Gastroesophageal sphincter (tissue), 3 donors: ENCODE data around the gene IQCB1.
"Not testable (repeated sequence)": the region's sequence is repeated elsewhere in the genome, so short reads cannot be mapped to it uniquely, and the experiment has no call there.

ENCODE experiments used
- EP300 ChIP-seq: sonication (generic); formaldehyde crosslinking; IDR thresholded peaks from one replicate; pipeline ENCODE4 v1.6.1; 2017; ENCODE audit warnings: antibody characterized with exemption, mild to moderate bottlenecking
- POLR2A ChIP-seq, 2 donors: fragments of 450-650 bp; IDR thresholded peaks; one replicate each; pipeline ENCODE4 v1.6.1; 2017; ENCODE audit warnings: antibody characterized with exemption in 2 of 2, mild to moderate bottlenecking in 2 of 2, moderate library complexity in 1 of 2
- TF ChIP-seq, protein P1 (sequence below), 4 experiments: fragments of 200-600 bp in 2 of 4; fragments of 450-650 bp in 2 of 4; sonication (generic) in 1 of 4; IDR thresholded peaks; one replicate each; pipeline ENCODE4 v1.5.1; 2017 to 2019; ENCODE audit warnings: antibody characterized with exemption in 4 of 4, mild to moderate bottlenecking in 2 of 4, moderate library complexity in 2 of 4

GRCh38 chr3:121775095-121775494 is 59.8 kb downstream of the IQCB1 start:
- TF ChIP-seq, protein P1, sequence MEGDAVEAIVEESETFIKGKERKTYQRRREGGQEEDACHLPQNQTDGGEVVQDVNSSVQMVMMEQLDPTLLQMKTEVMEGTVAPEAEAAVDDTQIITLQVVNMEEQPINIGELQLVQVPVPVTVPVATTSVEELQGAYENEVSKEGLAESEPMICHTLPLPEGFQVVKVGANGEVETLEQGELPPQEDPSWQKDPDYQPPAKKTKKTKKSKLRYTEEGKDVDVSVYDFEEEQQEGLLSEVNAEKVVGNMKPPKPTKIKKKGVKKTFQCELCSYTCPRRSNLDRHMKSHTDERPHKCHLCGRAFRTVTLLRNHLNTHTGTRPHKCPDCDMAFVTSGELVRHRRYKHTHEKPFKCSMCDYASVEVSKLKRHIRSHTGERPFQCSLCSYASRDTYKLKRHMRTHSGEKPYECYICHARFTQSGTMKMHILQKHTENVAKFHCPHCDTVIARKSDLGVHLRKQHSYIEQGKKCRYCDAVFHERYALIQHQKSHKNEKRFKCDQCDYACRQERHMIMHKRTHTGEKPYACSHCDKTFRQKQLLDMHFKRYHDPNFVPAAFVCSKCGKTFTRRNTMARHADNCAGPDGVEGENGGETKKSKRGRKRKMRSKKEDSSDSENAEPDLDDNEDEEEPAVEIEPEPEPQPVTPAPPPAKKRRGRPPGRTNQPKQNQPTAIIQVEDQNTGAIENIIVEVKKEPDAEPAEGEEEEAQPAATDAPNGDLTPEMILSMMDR (IDR thresholded peaks at IDR 0.05) = not testable (repeated sequence)
- not testable (repeated sequence) for TF ChIP-seq EP300; POLR2A (IDR thresholded peaks at IDR 0.05)
